ENCODE data around the gene PMP22.
"Not testable (repeated sequence)": the region's sequence is repeated elsewhere in the genome, so short reads cannot be mapped to it uniquely, and the experiment has no call there.

PMP22 gene

DNA sequence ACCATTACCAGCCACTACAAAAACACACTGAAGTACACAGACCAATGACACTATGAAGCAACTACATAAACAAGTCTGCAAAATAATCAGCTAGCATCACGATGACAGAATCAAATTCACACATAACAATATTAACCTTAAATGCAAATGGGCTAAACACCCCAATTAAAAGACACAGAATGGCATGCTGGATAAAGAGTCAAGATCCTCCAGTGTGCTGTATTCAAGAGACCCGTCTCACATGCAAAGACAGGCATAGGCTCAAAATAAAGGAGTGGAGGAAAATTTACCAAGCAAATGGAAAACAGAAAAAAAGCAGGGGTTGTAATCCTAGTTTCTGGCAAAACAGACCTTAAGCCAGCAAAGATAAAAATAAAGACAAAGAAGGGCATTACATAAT, 64.6 kb downstream of the PMP22 start:
- not testable (repeated sequence) for DNase-seq; H2BK120ac ChIP-seq (ENCODE audit: low read depth, low read length); H3K14ac ChIP-seq (ENCODE audit: low read length in 2 of 2); H3K27ac ChIP-seq (ENCODE audit: low read length, poor library complexity, severe bottlenecking); H2AK5ac ChIP-seq (ENCODE audit: low read length, severe bottlenecking); H3K9ac ChIP-seq (ENCODE audit: low read length); H2BK12ac ChIP-seq (ENCODE audit: low read length in 2 of 2); H3K4me2 ChIP-seq (ENCODE audit: low read length, poor library complexity, severe bottlenecking); H3K4ac ChIP-seq (ENCODE audit: low read depth in 1 of 2, low read length in 2 of 2); H4K91ac ChIP-seq (ENCODE audit: low read length); H2BK5ac ChIP-seq (ENCODE audit: low read depth, low read length, poor library complexity, severe bottlenecking); H3K79me1 ChIP-seq (replicated peaks; ENCODE audit: low read length, poor library complexity, severe bottlenecking); H3K4me3 ChIP-seq (ENCODE audit: insufficient read depth in 1 of 2, low read depth in 1 of 2, low read length in 2 of 2); H3K23ac ChIP-seq (ENCODE audit: low read length in 2 of 2); H2AFZ ChIP-seq (ENCODE audit: low read depth, low read length); H3K4me1 ChIP-seq (ENCODE audit: control insufficient read depth, insufficient read depth, low read depth, low read length); H3K27me3 ChIP-seq (ENCODE audit: control insufficient read depth in 1 of 2, insufficient read depth in 1 of 2, low read length in 2 of 2); H3K18ac ChIP-seq (ENCODE audit: low read depth in 1 of 2, low read length in 2 of 2); H2BK15ac ChIP-seq (ENCODE audit: low read depth, poor library complexity, severe bottlenecking); H4K8ac ChIP-seq (ENCODE audit: low read length); H3K36me3 ChIP-seq (ENCODE audit: control insufficient read depth in 1 of 2, insufficient read depth in 2 of 2, low read depth in 1 of 2, low read length in 2 of 2)
- 75% methylated on average over 2 of the region's 2 CpGs for WGBS
- H3K9me3 ChIP-seq (ENCODE audit: control insufficient read depth, low read length), result peaks cover 38% of the 10 kb centered on the region

DNA sequence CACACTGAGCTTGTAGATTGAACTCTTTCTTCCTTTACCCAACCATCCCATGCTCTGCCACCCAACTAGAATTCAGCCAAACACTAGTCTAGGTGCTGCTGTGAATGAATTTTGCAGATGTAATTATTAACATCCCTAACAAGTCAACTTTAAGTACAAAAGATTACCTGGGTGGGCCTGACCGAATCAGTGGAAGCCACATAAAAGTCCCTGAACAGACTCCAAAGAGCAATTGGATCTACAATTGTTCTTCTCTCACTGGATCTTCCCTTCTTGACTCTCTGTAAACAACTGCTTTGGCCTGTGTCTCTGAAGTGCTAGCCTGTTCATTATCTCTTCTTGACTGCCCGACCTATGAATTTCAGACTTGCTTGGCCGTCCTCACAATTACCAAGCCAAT, 67.9 kb downstream of the PMP22 start:
- H4K91ac ChIP-seq (ENCODE audit: low read length), result no peak overlapping the region
- no peak overlapping the region for H3K4me2 ChIP-seq (ENCODE audit: low read length, poor library complexity, severe bottlenecking)
- no peak overlapping the region for H2BK5ac ChIP-seq (ENCODE audit: low read depth, low read length, poor library complexity, severe bottlenecking)
- DNase-seq, result no peak
- no peak overlapping the region for H3K9ac ChIP-seq (ENCODE audit: low read length)
- no peaks in the 10 kb centered on the region for H3K36me3 ChIP-seq (ENCODE audit: control insufficient read depth in 1 of 2, insufficient read depth in 2 of 2, low read depth in 1 of 2, low read length in 2 of 2)
- H3K27me3 ChIP-seq (ENCODE audit: control insufficient read depth in 1 of 2, insufficient read depth in 1 of 2, low read length in 2 of 2), result peaks cover 0 to 3% of the 10 kb centered on the region in 2 experiments
- no peak overlapping the region for H4K8ac ChIP-seq (ENCODE audit: low read length)
- H2BK12ac ChIP-seq (ENCODE audit: low read length in 2 of 2), result no peak overlapping the region
- H2AFZ ChIP-seq (ENCODE audit: low read depth, low read length), result no peak overlapping the region
- H3K18ac ChIP-seq (ENCODE audit: low read depth in 1 of 2, low read length in 2 of 2), result no peak overlapping the region
- no peak overlapping the region for H2AK5ac ChIP-seq (ENCODE audit: low read length, severe bottlenecking)
- no peaks in the 10 kb centered on the region for H3K4me1 ChIP-seq (ENCODE audit: control insufficient read depth, insufficient read depth, low read depth, low read length)
- no peak overlapping the region for H2BK15ac ChIP-seq (ENCODE audit: low read depth, poor library complexity, severe bottlenecking)
- no peak overlapping the region for H3K23ac ChIP-seq (ENCODE audit: low read length in 2 of 2)
- no peak overlapping the region for H3K14ac ChIP-seq (ENCODE audit: low read length in 2 of 2)
- H2BK120ac ChIP-seq (ENCODE audit: low read depth, low read length), result no peak overlapping the region
- no peaks in the 10 kb centered on the region for H3K79me1 ChIP-seq (replicated peaks; ENCODE audit: low read length, poor library complexity, severe bottlenecking)
- H3K9me3 ChIP-seq (ENCODE audit: control insufficient read depth, low read length), result peaks cover 38% of the 10 kb centered on the region
- no peak overlapping the region for H3K4ac ChIP-seq (ENCODE audit: low read depth in 1 of 2, low read length in 2 of 2)
- no peak overlapping the region for H3K27ac ChIP-seq (ENCODE audit: low read length, poor library complexity, severe bottlenecking)
- H3K4me3 ChIP-seq (ENCODE audit: insufficient read depth in 1 of 2, low read depth in 1 of 2, low read length in 2 of 2), result no peak overlapping the region
- 97% methylated on average over 2 of the region's 3 CpGs for WGBS

DNA sequence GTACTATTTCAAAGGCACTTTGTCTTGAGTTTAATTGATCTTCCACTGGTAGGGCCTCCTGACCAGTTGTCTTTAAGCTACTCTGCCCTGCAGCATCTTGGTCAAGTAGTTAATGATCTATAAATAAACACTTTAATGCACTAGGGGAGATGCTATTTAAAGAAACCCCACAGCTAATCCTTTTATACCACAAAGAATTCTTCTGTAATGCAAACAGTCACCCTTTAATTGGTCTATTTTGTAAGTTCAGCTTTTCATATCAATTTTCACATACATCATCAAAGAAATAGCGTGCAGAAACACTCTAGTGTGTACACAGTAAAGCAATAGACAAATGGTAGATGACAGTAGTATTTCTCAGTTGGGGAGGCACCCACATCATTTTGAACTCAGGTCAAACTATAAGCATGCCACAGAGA, 70.3 kb downstream of the PMP22 start:
- H4K91ac ChIP-seq (ENCODE audit: low read length), result no peak overlapping the region
- no peaks in the 10 kb centered on the region for H3K79me1 ChIP-seq (replicated peaks; ENCODE audit: low read length, poor library complexity, severe bottlenecking)
- DNase-seq, result peak; percentile 55
- no peak overlapping the region for H3K14ac ChIP-seq (ENCODE audit: low read length in 2 of 2)
- no peak overlapping the region for H2BK120ac ChIP-seq (ENCODE audit: low read depth, low read length)
- no peak overlapping the region for H2AK5ac ChIP-seq (ENCODE audit: low read length, severe bottlenecking)
- WGBS, result 80% methylated on average over 1 of the region's 1 CpG
- H3K9ac ChIP-seq (ENCODE audit: low read length), result no peak overlapping the region
- no peak overlapping the region for H3K4me2 ChIP-seq (ENCODE audit: low read length, poor library complexity, severe bottlenecking)
- H3K27ac ChIP-seq (ENCODE audit: low read length, poor library complexity, severe bottlenecking), result no peak overlapping the region
- H4K8ac ChIP-seq (ENCODE audit: low read length), result no peak overlapping the region
- no peak overlapping the region for H3K4ac ChIP-seq (ENCODE audit: low read depth in 1 of 2, low read length in 2 of 2)
- no peak overlapping the region for H2BK12ac ChIP-seq (ENCODE audit: low read length in 2 of 2)
- peaks cover 21% of the 10 kb centered on the region for H3K9me3 ChIP-seq (ENCODE audit: control insufficient read depth, low read length)
- H3K4me1 ChIP-seq (ENCODE audit: control insufficient read depth, insufficient read depth, low read depth, low read length), result no peaks in the 10 kb centered on the region
- no peak overlapping the region for H3K4me3 ChIP-seq (ENCODE audit: insufficient read depth in 1 of 2, low read depth in 1 of 2, low read length in 2 of 2)
- no peak overlapping the region for H2BK15ac ChIP-seq (ENCODE audit: low read depth, poor library complexity, severe bottlenecking)
- no peak overlapping the region for H3K18ac ChIP-seq (ENCODE audit: low read depth in 1 of 2, low read length in 2 of 2)
- H3K36me3 ChIP-seq (ENCODE audit: control insufficient read depth in 1 of 2, insufficient read depth in 2 of 2, low read depth in 1 of 2, low read length in 2 of 2), result no peaks in the 10 kb centered on the region
- H3K27me3 ChIP-seq (ENCODE audit: control insufficient read depth in 1 of 2, insufficient read depth in 1 of 2, low read length in 2 of 2), result peaks cover 0 to 3% of the 10 kb centered on the region in 2 experiments
- H2BK5ac ChIP-seq (ENCODE audit: low read depth, low read length, poor library complexity, severe bottlenecking), result no peak overlapping the region
- H3K23ac ChIP-seq (ENCODE audit: low read length in 2 of 2), result no peak overlapping the region
- no peak overlapping the region for H2AFZ ChIP-seq (ENCODE audit: low read depth, low read length)

DNA sequence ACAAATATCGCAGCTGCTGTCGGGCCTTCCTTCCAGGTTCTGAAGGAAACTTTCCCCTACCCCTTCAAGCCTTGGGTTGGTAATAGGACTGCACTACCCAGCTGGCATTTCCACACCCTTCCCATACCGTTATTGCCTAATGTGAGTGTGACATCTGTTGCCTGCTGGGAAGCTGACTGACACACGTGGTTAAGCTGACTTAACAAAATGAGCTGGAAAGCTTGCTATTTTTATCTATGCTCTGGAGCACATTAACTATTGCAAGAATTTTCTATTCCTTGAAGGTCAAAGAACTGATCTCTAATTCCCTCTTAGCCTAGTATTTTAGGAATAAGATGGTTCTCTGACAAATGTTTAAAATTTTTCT, 79.5 kb downstream of the PMP22 start:
- no peaks in the 10 kb centered on the region for H3K36me3 ChIP-seq (ENCODE audit: control insufficient read depth in 1 of 2, insufficient read depth in 2 of 2, low read depth in 1 of 2, low read length in 2 of 2)
- peak; percentile 84 for DNase-seq
- no peak overlapping the region for H2AFZ ChIP-seq (ENCODE audit: low read depth, low read length)
- no peaks in the 10 kb centered on the region for H3K79me1 ChIP-seq (replicated peaks; ENCODE audit: low read length, poor library complexity, severe bottlenecking)
- no peak overlapping the region for H3K4me3 ChIP-seq (ENCODE audit: insufficient read depth in 1 of 2, low read depth in 1 of 2, low read length in 2 of 2)
- no peak overlapping the region for H3K23ac ChIP-seq (ENCODE audit: low read length in 2 of 2)
- 100% methylated on average over 1 of the region's 4 CpGs for WGBS
- no peak overlapping the region for H3K18ac ChIP-seq (ENCODE audit: low read depth in 1 of 2, low read length in 2 of 2)
- H2BK15ac ChIP-seq (ENCODE audit: low read depth, poor library complexity, severe bottlenecking), result no peak overlapping the region
- H3K14ac ChIP-seq (ENCODE audit: low read length in 2 of 2), result no peak overlapping the region
- H3K4me1 ChIP-seq (ENCODE audit: control insufficient read depth, insufficient read depth, low read depth, low read length), result peaks cover 2% of the 10 kb centered on the region
- H3K27me3 ChIP-seq (ENCODE audit: control insufficient read depth in 1 of 2, insufficient read depth in 1 of 2, low read length in 2 of 2), result no peaks in the 10 kb centered on the region
- H2BK5ac ChIP-seq (ENCODE audit: low read depth, low read length, poor library complexity, severe bottlenecking), result no peak overlapping the region
- H3K27ac ChIP-seq (ENCODE audit: low read length, poor library complexity, severe bottlenecking), result no peak overlapping the region
- no peak overlapping the region for H4K91ac ChIP-seq (ENCODE audit: low read length)
- H4K8ac ChIP-seq (ENCODE audit: low read length), result no peak overlapping the region
- H3K4ac ChIP-seq (ENCODE audit: low read depth in 1 of 2, low read length in 2 of 2), result no peak overlapping the region
- H2BK120ac ChIP-seq (ENCODE audit: low read depth, low read length), result no peak overlapping the region
- H3K9ac ChIP-seq (ENCODE audit: low read length), result no peak overlapping the region
- H3K9me3 ChIP-seq (ENCODE audit: control insufficient read depth, low read length), result no peaks in the 10 kb centered on the region
- no peak overlapping the region for H3K4me2 ChIP-seq (ENCODE audit: low read length, poor library complexity, severe bottlenecking)
- no peak overlapping the region for H2AK5ac ChIP-seq (ENCODE audit: low read length, severe bottlenecking)
- no peak overlapping the region for H2BK12ac ChIP-seq (ENCODE audit: low read length in 2 of 2)

All from mesenchymal stem cell (in vitro differentiated cells and primary cell).